ENCODE data around the gene NLGN1.
A peak's percentile ranks its signal among the peaks of the same experiment; 100 is the strongest.

NLGN1 gene

GRCh38 chr3:174068035-174068434 lies 670.5 kb downstream of the NLGN1 start:
- TF ChIP-seq JUND (IDR thresholded peaks at IDR 0.05; ENCODE audit: low read depth) = no peak
- no peak for DNase-seq (ENCODE audit: low read depth in 1 of 2, low spot score in 1 of 2)
- in situ Hi-C loops (cut with HindIII; ENCODE audit: low pct_unique_long_range_greater_than_20kb, low sequenced_read_pairs) = no loop called here

- TF ChIP-seq JUND (IDR thresholded peaks at IDR 0.05; ENCODE audit: low read depth) = no peak
- in situ Hi-C loops (cut with HindIII; ENCODE audit: low pct_unique_long_range_greater_than_20kb, low sequenced_read_pairs) = no loop called here
- DNase-seq (ENCODE audit: low read depth in 1 of 2, low spot score in 1 of 2) = no peak
Measured at GRCh38 chr3:174072675-174073074, 675.1 kb downstream of the NLGN1 start.

- no peak for TF ChIP-seq JUND (IDR thresholded peaks at IDR 0.05; ENCODE audit: low read depth)
- no peak for DNase-seq (ENCODE audit: low read depth in 1 of 2, low spot score in 1 of 2)
- in situ Hi-C loops (cut with HindIII; ENCODE audit: low pct_unique_long_range_greater_than_20kb, low sequenced_read_pairs) = no loop called here
Measured at GRCh38 chr3:174083706-174084105, 686.2 kb downstream of the NLGN1 start.

DNA sequence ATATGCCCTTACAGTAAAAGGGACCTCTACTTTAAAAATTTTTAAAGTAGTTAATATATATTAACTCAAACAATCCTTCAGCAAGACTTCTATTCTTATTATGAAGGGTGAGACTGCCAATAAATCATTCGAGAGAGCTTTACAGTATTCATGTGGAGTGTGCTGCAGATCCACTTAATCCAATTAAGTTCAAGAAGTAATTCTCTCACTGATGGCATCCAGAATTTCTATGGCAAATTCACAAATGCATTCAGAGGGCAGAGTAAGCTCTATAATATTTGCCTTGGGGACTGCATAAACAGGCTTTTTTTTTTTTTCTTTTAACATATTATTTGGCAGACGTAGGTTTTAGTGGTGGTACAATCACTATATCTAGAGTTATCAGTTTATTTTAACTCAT lies 692.0 kb downstream of the NLGN1 start:
- in situ Hi-C loops (cut with HindIII; ENCODE audit: low pct_unique_long_range_greater_than_20kb, low sequenced_read_pairs) = no loop called here
- TF ChIP-seq JUND (IDR thresholded peaks at IDR 0.05; ENCODE audit: low read depth) = no peak
- no peak for DNase-seq (ENCODE audit: low read depth in 1 of 2, low spot score in 1 of 2)

GRCh38 chr3:174094669-174095068 lies 697.1 kb downstream of the NLGN1 start:
- in situ Hi-C loops (cut with HindIII; ENCODE audit: low pct_unique_long_range_greater_than_20kb, low sequenced_read_pairs) = no loop called here
- DNase-seq (ENCODE audit: low read depth in 1 of 2, low spot score in 1 of 2) = no peak
- TF ChIP-seq JUND (IDR thresholded peaks at IDR 0.05; ENCODE audit: low read depth) = no peak

GRCh38 chr3:174097686-174098085 lies 700.1 kb downstream of the NLGN1 start:
- DNase-seq (ENCODE audit: low read depth in 1 of 2, low spot score in 1 of 2) = no peak
- in situ Hi-C loops (cut with HindIII; ENCODE audit: low pct_unique_long_range_greater_than_20kb, low sequenced_read_pairs) = no loop called here
- no peak for TF ChIP-seq JUND (IDR thresholded peaks at IDR 0.05; ENCODE audit: low read depth)

GRCh38 chr3:174098746-174099145 lies 701.2 kb downstream of the NLGN1 start:
- in situ Hi-C loops (cut with HindIII; ENCODE audit: low pct_unique_long_range_greater_than_20kb, low sequenced_read_pairs) = no loop called here
- DNase-seq (ENCODE audit: low read depth in 1 of 2, low spot score in 1 of 2) = peak in 1 of 2 experiments; percentile 32
- TF ChIP-seq JUND (IDR thresholded peaks at IDR 0.05; ENCODE audit: low read depth) = no peak

GRCh38 chr3:174099724-174100123 lies 702.2 kb downstream of the NLGN1 start:
- DNase-seq (ENCODE audit: low read depth in 1 of 2, low spot score in 1 of 2) = no peak

GRCh38 chr3:174100744-174101143 lies 703.2 kb downstream of the NLGN1 start:
- no peak for TF ChIP-seq JUND (IDR thresholded peaks at IDR 0.05; ENCODE audit: low read depth)
- in situ Hi-C loops (cut with HindIII; ENCODE audit: low pct_unique_long_range_greater_than_20kb, low sequenced_read_pairs) = no loop called here
- DNase-seq (ENCODE audit: low read depth in 1 of 2, low spot score in 1 of 2) = no peak

More at GRCh38 chr3:174099724-174100123, 702.2 kb downstream of the NLGN1 start:
- TF ChIP-seq JUND (IDR thresholded peaks at IDR 0.05; ENCODE audit: low read depth) = no peak
- in situ Hi-C loops (cut with HindIII; ENCODE audit: low pct_unique_long_range_greater_than_20kb, low sequenced_read_pairs) = no loop called here

- no peak for TF ChIP-seq JUND (IDR thresholded peaks at IDR 0.05; ENCODE audit: low read depth)
- peak in 1 of 2 experiments; percentile 79 for DNase-seq (ENCODE audit: low read depth in 1 of 2, low spot score in 1 of 2)
- in situ Hi-C loops (cut with HindIII; ENCODE audit: low pct_unique_long_range_greater_than_20kb, low sequenced_read_pairs) = no loop called here
Measured at GRCh38 chr3:174101244-174101643, 703.7 kb downstream of the NLGN1 start.

DNA sequence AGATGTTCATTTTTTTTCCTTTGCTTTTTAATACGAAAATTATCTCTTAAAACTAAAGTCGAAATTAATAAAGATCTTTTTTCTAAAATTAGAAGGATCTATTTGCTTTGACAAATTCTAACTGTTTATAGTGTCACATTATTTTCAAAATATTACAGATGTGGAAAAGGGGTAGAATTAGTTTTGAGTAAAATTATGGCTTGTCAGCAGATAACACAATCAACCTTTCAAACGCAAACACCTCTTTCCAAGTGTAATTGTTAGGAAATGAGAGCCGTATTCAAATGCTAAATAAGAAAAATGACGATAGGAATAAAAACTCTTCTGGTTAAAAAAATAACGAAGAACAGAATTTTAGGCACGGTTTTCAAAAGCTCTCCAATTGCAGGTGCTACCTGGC lies 704.7 kb downstream of the NLGN1 start:
- no peak for DNase-seq (ENCODE audit: low read depth in 1 of 2, low spot score in 1 of 2)
- in situ Hi-C loops (cut with HindIII; ENCODE audit: low pct_unique_long_range_greater_than_20kb, low sequenced_read_pairs) = no loop called here
- no peak for TF ChIP-seq JUND (IDR thresholded peaks at IDR 0.05; ENCODE audit: low read depth)

- in situ Hi-C loops (cut with HindIII; ENCODE audit: low pct_unique_long_range_greater_than_20kb, low sequenced_read_pairs) = no loop called here
- TF ChIP-seq JUND (IDR thresholded peaks at IDR 0.05; ENCODE audit: low read depth) = no peak
- DNase-seq (ENCODE audit: low read depth in 1 of 2, low spot score in 1 of 2) = no peak
Measured at GRCh38 chr3:174102866-174103265, 705.3 kb downstream of the NLGN1 start.

DNA sequence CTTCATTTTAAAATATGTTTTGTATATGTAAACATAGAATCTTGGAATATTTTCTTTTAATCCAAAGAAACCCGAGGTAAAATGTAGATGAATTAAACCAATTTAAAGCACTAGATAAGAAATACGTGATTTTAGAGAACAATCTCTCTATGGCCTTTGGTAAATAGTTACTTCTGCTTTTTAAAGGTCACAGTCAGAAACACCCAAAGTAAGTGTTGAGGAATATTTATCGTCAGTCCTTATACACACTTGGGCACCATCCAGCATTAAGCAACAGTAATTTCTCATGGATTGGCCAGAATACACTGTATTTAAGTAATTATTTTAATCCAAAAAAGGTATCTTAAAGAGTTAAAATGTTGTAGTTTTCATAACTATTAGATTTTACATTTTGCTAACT lies 713.2 kb downstream of the NLGN1 start:
- no peak for TF ChIP-seq JUND (IDR thresholded peaks at IDR 0.05; ENCODE audit: low read depth)
- in situ Hi-C loops (cut with HindIII; ENCODE audit: low pct_unique_long_range_greater_than_20kb, low sequenced_read_pairs) = no loop called here
- no peak for DNase-seq (ENCODE audit: low read depth in 1 of 2, low spot score in 1 of 2)

DNA sequence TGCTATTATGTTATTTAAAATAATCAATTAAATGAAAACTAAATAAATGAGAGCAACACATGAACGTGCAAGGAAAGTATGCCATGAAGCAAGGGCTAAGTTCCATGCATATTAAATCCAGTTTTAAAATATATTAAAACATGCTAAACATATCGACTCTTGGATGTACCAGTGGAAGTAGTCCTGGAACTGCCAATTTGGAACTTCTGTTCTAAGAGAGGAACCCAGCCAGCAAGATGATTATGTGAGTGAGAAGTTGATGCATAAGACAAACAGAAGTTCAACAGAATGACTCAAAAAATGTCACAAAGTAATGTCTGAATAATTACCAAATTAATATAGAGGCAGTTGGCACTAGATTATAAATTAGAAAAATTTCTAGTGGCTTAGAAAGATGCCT lies 714.2 kb downstream of the NLGN1 start:
- DNase-seq (ENCODE audit: low read depth in 1 of 2, low spot score in 1 of 2) = no peak
- TF ChIP-seq JUND (IDR thresholded peaks at IDR 0.05; ENCODE audit: low read depth) = no peak
- in situ Hi-C loops (cut with HindIII; ENCODE audit: low pct_unique_long_range_greater_than_20kb, low sequenced_read_pairs) = no loop called here
